Measurements from ENCODE around the gene HAPLN2.
"Not testable (repeated sequence)": the region's sequence is repeated elsewhere in the genome, so short reads cannot be mapped to it uniquely, and the experiment has no call there.

The HAPLN2 gene

GRCh38 chr1:156592158-156592909, 26.9 kb upstream of the HAPLN2 start:
- DNase-seq: no peak

GRCh38 chr1:156592910-156593660, 26.1 kb upstream of the HAPLN2 start:
- peak; percentile 79 for DNase-seq

- no peak for DNase-seq
Measured at GRCh38 chr1:156593661-156593989, 25.6 kb upstream of the HAPLN2 start.

- no peak for DNase-seq
Measured at GRCh38 chr1:156594190-156594589, 25.0 kb upstream of the HAPLN2 start.

- DNase-seq: no peak
Measured at GRCh38 chr1:156595016-156595415, 24.2 kb upstream of the HAPLN2 start.

- no peak for DNase-seq
Measured at GRCh38 chr1:156596426-156596825, 22.8 kb upstream of the HAPLN2 start.

- DNase-seq: no peak
Measured at GRCh38 chr1:156598125-156598524, 21.1 kb upstream of the HAPLN2 start.

- DNase-seq: no peak
Measured at GRCh38 chr1:156598731-156599432, 20.3 kb upstream of the HAPLN2 start.

- no peak for DNase-seq
Measured at GRCh38 chr1:156599811-156600210, 19.4 kb upstream of the HAPLN2 start.

- DNase-seq: no peak
Measured at GRCh38 chr1:156600733-156601121, 18.5 kb upstream of the HAPLN2 start.

- DNase-seq: peak; percentile 87
Measured at GRCh38 chr1:156601122-156601830, 17.9 kb upstream of the HAPLN2 start, which contains the start of gene GPATCH4. Gene GPATCH4 (minus strand): TSS chr1:156601479.

GRCh38 chr1:156601892-156602291, 17.3 kb upstream of the HAPLN2 start:
- DNase-seq: peak; percentile 55

GRCh38 chr1:156602557-156602993, 16.6 kb upstream of the HAPLN2 start:
- peak; percentile 62 for DNase-seq

- not testable (repeated sequence) for DNase-seq
Measured at GRCh38 chr1:156607344-156607743, 11.9 kb upstream of the HAPLN2 start.

- DNase-seq: peak; percentile 81
Measured at GRCh38 chr1:156608036-156608674, 11.1 kb upstream of the HAPLN2 start.

GRCh38 chr1:156608981-156609380, 10.2 kb upstream of the HAPLN2 start:
- peak; percentile 80 for DNase-seq

GRCh38 chr1:156610072-156610471, 9.1 kb upstream of the HAPLN2 start:
- not testable (repeated sequence) for DNase-seq

- no peak for DNase-seq
Measured at GRCh38 chr1:156612666-156613065, 6.5 kb upstream of the HAPLN2 start.

GRCh38 chr1:156615946-156616345, 3.3 kb upstream of the HAPLN2 start:
- DNase-seq: no peak

GRCh38 chr1:156616463-156616862, 2.8 kb upstream of the HAPLN2 start:
- peak; percentile 84 for DNase-seq

GRCh38 chr1:156619582-156619955, 354 bp downstream of the HAPLN2 start:
- no peak for DNase-seq

- no peak for DNase-seq
Measured at GRCh38 chr1:156622581-156623297, 3.5 kb downstream of the HAPLN2 start.
